ENCODE measurements around the gene C1orf87. TPM values are rescaled to one million over a fixed set of nuclear protein-coding genes. Genes with fewer than 3 reads are reported as not detected.
"Not testable (repeated sequence)": the region's sequence is repeated elsewhere in the genome, so short reads cannot be mapped to it uniquely, and the experiment has no call there.

Gene C1orf87
- total and polyA plus RNA-seq, 5 donors, result not detected

GRCh38 chr1:59972216-59972927, 101.2 kb downstream of the C1orf87 start:
- intact Hi-C loops (cut with DNase I), result loop anchor here (2.0 to 10.0 kb wide), 5 partner anchors 152 to 1882 kb away; no protein-coding TSS in a partner anchor
- Histone ChIP-seq H3K4me1 (ENCODE audit: control insufficient read depth, insufficient read depth, low read length) (no peaks in the 10 kb centered on the region), H3K27me3 (ENCODE audit: control insufficient read depth, insufficient read depth) (no peaks in the 10 kb centered on the region), H3K9me3 (ENCODE audit: control insufficient read depth, low read length) (no peaks in the 10 kb centered on the region), H3K27ac (ENCODE audit: low read length) (no peak overlapping the region), H3K4me3 (ENCODE audit: low read length) (no peak overlapping the region)
- 88% methylated on average over 20 of the region's 20 CpGs for WGBS
- ATAC-seq (no peak), DNase-seq (no peak)

- no peaks in the 10 kb centered on the region for H3K9me3 ChIP-seq (ENCODE audit: control insufficient read depth, low read length)
- H3K4me1 ChIP-seq (ENCODE audit: control insufficient read depth, insufficient read depth, low read length), result no peaks in the 10 kb centered on the region
- 11% methylated on average over 19 of the region's 19 CpGs for WGBS
- intact Hi-C loops (cut with DNase I), result loop anchor here (5.0 to 10.0 kb wide), 4 partner anchors 153 to 1883 kb away; no protein-coding TSS in a partner anchor
- H3K27ac ChIP-seq (ENCODE audit: low read length), result no peak overlapping the region
- H3K27me3 ChIP-seq (ENCODE audit: control insufficient read depth, insufficient read depth), result no peaks in the 10 kb centered on the region
- peak; percentile 65 to 86 (median 83) for DNase-seq
- no peak overlapping the region for H3K4me3 ChIP-seq (ENCODE audit: low read length)
- peak; percentile 86 to 90 for ATAC-seq
Observed at GRCh38 chr1:59971464-59971911, 102.1 kb downstream of the C1orf87 start.

- intact Hi-C loops (cut with DNase I), result loop anchor here (5.0 to 10.0 kb wide), 4 partner anchors 155 to 1885 kb away; no protein-coding TSS in a partner anchor
- not testable (repeated sequence) for H3K4me3 ChIP-seq (ENCODE audit: low read length); ATAC-seq; H3K27me3 ChIP-seq (ENCODE audit: control insufficient read depth, insufficient read depth); H3K4me1 ChIP-seq (ENCODE audit: control insufficient read depth, insufficient read depth, low read length); H3K9me3 ChIP-seq (ENCODE audit: control insufficient read depth, low read length); H3K27ac ChIP-seq (ENCODE audit: low read length)
- DNase-seq, result peak in 1 of 3 donors; percentile 43
- WGBS, result 97% methylated on average over 41 of the region's 42 CpGs
Observed at GRCh38 chr1:59969542-59970175, 103.9 kb downstream of the C1orf87 start.

- H3K4me3 ChIP-seq (ENCODE audit: low read length); ATAC-seq; H3K27me3 ChIP-seq (ENCODE audit: control insufficient read depth, insufficient read depth); H3K4me1 ChIP-seq (ENCODE audit: control insufficient read depth, insufficient read depth, low read length); intact Hi-C loops (cut with DNase I); H3K27ac ChIP-seq (ENCODE audit: low read length); H3K9me3 ChIP-seq (ENCODE audit: control insufficient read depth, low read length); DNase-seq: not testable (repeated sequence)
- WGBS, result 89% methylated on average over 17 of the region's 17 CpGs
Observed at GRCh38 chr1:59968746-59969145, 104.8 kb downstream of the C1orf87 start.

- no peaks in the 10 kb centered on the region for H3K9me3 ChIP-seq (ENCODE audit: control insufficient read depth, low read length)
- H3K27ac ChIP-seq (ENCODE audit: low read length), result no peak overlapping the region
- no peak for ATAC-seq
- no peaks in the 10 kb centered on the region for H3K4me1 ChIP-seq (ENCODE audit: control insufficient read depth, insufficient read depth, low read length)
- intact Hi-C loops (cut with DNase I), result no loop called here
- no peak for DNase-seq
- 94% methylated on average over 3 of the region's 3 CpGs for WGBS
- H3K4me3 ChIP-seq (ENCODE audit: low read length), result no peak overlapping the region
- no peaks in the 10 kb centered on the region for H3K27me3 ChIP-seq (ENCODE audit: control insufficient read depth, insufficient read depth)
Observed at GRCh38 chr1:59967780-59968179, 105.8 kb downstream of the C1orf87 start.

DNA sequence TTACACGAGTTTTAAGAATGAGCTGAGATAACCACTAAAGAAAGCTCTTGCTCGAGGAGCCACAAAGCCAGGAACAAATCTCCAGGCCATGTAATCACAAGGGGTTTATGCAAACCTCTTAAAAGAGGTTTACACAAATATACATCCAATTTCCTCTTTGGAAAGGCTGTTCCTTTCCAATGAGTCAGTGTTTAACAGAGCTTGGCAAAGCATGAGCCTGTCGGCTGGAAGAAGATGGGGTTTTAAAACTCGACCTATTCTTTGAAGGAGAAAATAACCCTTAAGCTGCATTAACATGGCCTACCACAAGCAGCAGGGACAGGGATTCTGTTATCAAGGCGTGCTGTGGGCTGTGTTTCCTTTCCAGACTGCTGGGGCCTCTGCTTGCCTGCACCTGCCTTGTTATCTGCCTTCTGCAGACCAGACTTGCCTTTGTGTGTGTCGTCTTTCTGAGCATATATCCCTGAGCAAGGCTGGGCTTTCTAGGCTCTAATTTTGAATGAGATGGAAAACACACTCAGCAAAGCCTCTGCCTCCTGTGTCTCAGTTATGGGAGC, 106.4 kb downstream of the C1orf87 start:
- Histone ChIP-seq H3K9me3 (ENCODE audit: control insufficient read depth, low read length) (no peaks in the 10 kb centered on the region), H3K4me3 (ENCODE audit: low read length) (no peak overlapping the region), H3K4me1 (ENCODE audit: control insufficient read depth, insufficient read depth, low read length) (no peaks in the 10 kb centered on the region), H3K27me3 (ENCODE audit: control insufficient read depth, insufficient read depth) (no peaks in the 10 kb centered on the region), H3K27ac (ENCODE audit: low read length) (no peak overlapping the region)
- intact Hi-C loops (cut with DNase I), result no loop called here
- DNase-seq (no peak), ATAC-seq (no peak)
- WGBS, result 39% methylated on average over 6 of the region's 6 CpGs

DNA sequence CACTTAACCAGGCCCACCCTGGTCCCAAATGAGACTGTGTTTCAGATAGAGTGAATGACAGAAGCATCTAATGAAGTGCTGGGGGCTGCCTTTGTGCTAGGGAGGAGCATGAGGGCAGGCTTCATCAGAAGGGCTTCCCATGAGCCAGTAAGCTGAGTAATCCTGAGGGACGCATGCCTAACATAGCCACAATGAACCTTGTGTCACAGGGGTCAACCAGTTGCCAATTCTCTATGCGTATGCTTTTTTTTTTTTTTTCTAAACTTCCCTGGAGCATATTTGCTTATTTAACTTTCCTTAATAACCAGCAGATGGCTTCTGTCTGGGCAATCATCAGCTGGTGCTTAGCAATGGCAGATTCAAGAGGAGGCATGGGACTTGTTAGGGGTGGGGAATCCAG, 121.5 kb downstream of the C1orf87 start:
- 75% methylated on average over 2 of the region's 2 CpGs for WGBS
- no peak overlapping the region for H3K4me3 ChIP-seq (ENCODE audit: low read length)
- no peaks in the 10 kb centered on the region for H3K9me3 ChIP-seq (ENCODE audit: control insufficient read depth, low read length)
- no peak overlapping the region for H3K27ac ChIP-seq (ENCODE audit: low read length)
- intact Hi-C loops (cut with DNase I), result loop anchor here in 1 of 4 donors (10.0 kb wide), 1 partner anchor 1437 kb away; no protein-coding TSS in a partner anchor
- ATAC-seq, result no peak
- DNase-seq, result no peak
- no peaks in the 10 kb centered on the region for H3K4me1 ChIP-seq (ENCODE audit: control insufficient read depth, insufficient read depth, low read length)
- no peaks in the 10 kb centered on the region for H3K27me3 ChIP-seq (ENCODE audit: control insufficient read depth, insufficient read depth)

DNA sequence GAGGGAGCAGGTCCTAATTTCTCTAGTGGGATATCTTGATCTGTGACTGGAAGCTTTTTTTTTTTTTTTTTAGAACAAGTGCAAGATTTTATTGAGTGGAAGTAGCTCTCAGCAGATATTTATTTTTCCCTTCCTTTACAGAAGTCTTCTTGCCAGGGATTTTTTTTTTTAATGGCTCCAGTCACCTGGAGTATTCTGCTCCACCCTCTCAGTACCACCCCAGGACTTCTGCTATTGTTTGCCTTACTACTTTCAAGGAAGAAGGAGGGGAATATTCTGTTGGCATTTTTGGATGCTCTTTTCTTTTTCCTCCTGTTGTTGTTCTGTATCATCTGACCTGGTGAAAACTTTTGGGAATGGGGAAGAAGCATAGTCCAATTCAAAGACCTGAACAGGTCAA, 123.9 kb downstream of the C1orf87 start:
- Histone ChIP-seq H3K9me3 (ENCODE audit: control insufficient read depth, low read length) (no peaks in the 10 kb centered on the region), H3K4me1 (ENCODE audit: control insufficient read depth, insufficient read depth, low read length) (no peaks in the 10 kb centered on the region), H3K4me3 (ENCODE audit: low read length) (no peak overlapping the region), H3K27ac (ENCODE audit: low read length) (no peak overlapping the region), H3K27me3 (ENCODE audit: control insufficient read depth, insufficient read depth) (no peaks in the 10 kb centered on the region)
- no peak for DNase-seq
- no peak for ATAC-seq
- intact Hi-C loops (cut with DNase I), result loop anchor here in 3 of 4 donors (5.0 to 10.0 kb wide), 3 partner anchors 67 to 1435 kb away; no protein-coding TSS in a partner anchor

DNA sequence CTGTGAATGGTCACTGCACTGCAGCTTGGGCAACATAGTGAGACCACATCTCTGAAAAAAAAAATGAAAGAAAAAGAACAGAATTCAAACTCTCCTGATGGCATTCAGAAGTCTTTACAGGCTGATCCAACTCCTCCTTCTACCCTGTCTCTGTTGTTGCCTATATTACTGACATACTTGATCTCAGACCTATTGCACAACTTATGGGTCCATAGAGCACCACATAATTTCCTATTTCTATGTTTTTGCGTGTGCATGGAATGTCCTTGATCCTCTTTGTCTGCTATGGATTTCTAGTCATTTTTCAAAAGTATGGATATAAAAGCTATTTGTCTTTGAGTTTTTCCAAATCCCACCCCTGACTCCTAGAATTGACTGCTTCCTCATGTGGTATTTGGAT, 124.6 kb downstream of the C1orf87 start:
- no peaks in the 10 kb centered on the region for H3K9me3 ChIP-seq (ENCODE audit: control insufficient read depth, low read length)
- intact Hi-C loops (cut with DNase I), result loop anchor here in 2 of 4 donors (5.0 kb wide), 2 partner anchors 67 to 72 kb away; no protein-coding TSS in a partner anchor
- H3K4me3 ChIP-seq (ENCODE audit: low read length), result no peak overlapping the region
- no peaks in the 10 kb centered on the region for H3K27me3 ChIP-seq (ENCODE audit: control insufficient read depth, insufficient read depth)
- ATAC-seq, result no peak
- DNase-seq, result no peak
- H3K4me1 ChIP-seq (ENCODE audit: control insufficient read depth, insufficient read depth, low read length), result no peaks in the 10 kb centered on the region
- WGBS, result 65% methylated on average over 1 of the region's 1 CpG
- no peak overlapping the region for H3K27ac ChIP-seq (ENCODE audit: low read length)

GRCh38 chr1:59947047-59947938, 126.3 kb downstream of the C1orf87 start:
- Histone ChIP-seq H3K4me3 (ENCODE audit: low read length) (no peak overlapping the region), H3K27me3 (ENCODE audit: control insufficient read depth, insufficient read depth) (no peaks in the 10 kb centered on the region), H3K4me1 (ENCODE audit: control insufficient read depth, insufficient read depth, low read length) (no peaks in the 10 kb centered on the region), H3K27ac (ENCODE audit: low read length) (no peak overlapping the region), H3K9me3 (ENCODE audit: control insufficient read depth, low read length) (no peaks in the 10 kb centered on the region)
- intact Hi-C loops (cut with DNase I), result loop anchor here (2.0 to 5.0 kb wide), 4 partner anchors 65 to 70 kb away; no protein-coding TSS in a partner anchor
- 2% methylated on average over 6 of the region's 6 CpGs for WGBS
- DNase-seq, result peak in 1 of 3 donors; percentile 37
- peak; percentile 87 to 88 for ATAC-seq

All from right cardiac atrium (tissue), 5 donors.